ENCODE data around the gene TRIP13. TPM values are rescaled to one million over a fixed set of nuclear protein-coding genes. Genes with fewer than 3 reads are reported as not detected.

The TRIP13 gene
- total and polyA plus RNA-seq, 2 experiments from 2014 or later = 42.5 to 44.8 TPM

- TF ChIP-seq, protein P1, sequence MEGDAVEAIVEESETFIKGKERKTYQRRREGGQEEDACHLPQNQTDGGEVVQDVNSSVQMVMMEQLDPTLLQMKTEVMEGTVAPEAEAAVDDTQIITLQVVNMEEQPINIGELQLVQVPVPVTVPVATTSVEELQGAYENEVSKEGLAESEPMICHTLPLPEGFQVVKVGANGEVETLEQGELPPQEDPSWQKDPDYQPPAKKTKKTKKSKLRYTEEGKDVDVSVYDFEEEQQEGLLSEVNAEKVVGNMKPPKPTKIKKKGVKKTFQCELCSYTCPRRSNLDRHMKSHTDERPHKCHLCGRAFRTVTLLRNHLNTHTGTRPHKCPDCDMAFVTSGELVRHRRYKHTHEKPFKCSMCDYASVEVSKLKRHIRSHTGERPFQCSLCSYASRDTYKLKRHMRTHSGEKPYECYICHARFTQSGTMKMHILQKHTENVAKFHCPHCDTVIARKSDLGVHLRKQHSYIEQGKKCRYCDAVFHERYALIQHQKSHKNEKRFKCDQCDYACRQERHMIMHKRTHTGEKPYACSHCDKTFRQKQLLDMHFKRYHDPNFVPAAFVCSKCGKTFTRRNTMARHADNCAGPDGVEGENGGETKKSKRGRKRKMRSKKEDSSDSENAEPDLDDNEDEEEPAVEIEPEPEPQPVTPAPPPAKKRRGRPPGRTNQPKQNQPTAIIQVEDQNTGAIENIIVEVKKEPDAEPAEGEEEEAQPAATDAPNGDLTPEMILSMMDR (conservative IDR thresholded peaks at IDR 0.05; ENCODE audit: low read depth in 2 of 2) = no peak
These were observed 36.9 kb downstream of the TRIP13 start (continued) for GRCh38 chr5:929596-929995.

DNA sequence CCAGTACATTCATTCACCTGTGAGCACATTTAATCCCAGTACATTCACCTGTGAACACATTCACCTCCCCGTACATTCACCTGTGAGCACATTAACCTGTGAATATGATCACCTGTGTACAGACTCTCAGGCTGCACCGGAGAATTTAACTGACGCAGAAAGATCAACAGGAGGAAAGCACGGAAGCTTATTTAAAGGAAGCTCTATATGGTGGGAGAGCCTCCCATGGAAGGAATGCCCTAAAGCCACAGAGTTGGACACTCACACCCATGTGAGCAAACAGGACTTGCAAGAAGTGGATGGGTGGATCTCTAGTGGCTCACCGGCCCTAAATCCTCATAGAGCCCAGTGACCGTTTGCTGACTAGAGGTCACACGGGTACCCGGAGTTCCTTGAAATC lies 38.2 kb downstream of the TRIP13 start:
- Mint-ChIP-seq H3K27ac (no peak overlapping the region), H3K4me3 (no peak overlapping the region), H3K36me3 (ENCODE audit: low read depth) (no peaks in the 10 kb centered on the region), H3K9me3 (peaks cover 4% of the 10 kb centered on the region), H3K4me1 (no peaks in the 10 kb centered on the region; the same call in 2 of the 3 replicates), H3K27me3 (ENCODE audit: insufficient read depth, low read depth, poor library complexity) (peaks cover 13% of the 10 kb centered on the region)
- DNase-seq (ENCODE audit: low spot score) = no peak
- Histone ChIP-seq H3K9me2 (ENCODE audit: insufficient read depth) (no peaks in the 10 kb centered on the region), H3K79me2 (replicated peaks; ENCODE audit: insufficient read depth) (no peaks in the 10 kb centered on the region), H3K36me3 (ENCODE audit: insufficient read depth) (no peaks in the 10 kb centered on the region), H3K4me1 (ENCODE audit: insufficient read depth) (no peaks in the 10 kb centered on the region), H3K4me2 (no peak overlapping the region), H3K27me3 (ENCODE audit: insufficient read depth) (peaks cover 17% of the 10 kb centered on the region), H3F3A (replicated peaks; ENCODE audit: low read depth) (no peaks in the 10 kb centered on the region), H3K27ac (ENCODE audit: low read depth) (no peak overlapping the region), H4K20me1 (replicated peaks; ENCODE audit: insufficient read depth) (no peaks in the 10 kb centered on the region), H3K4me3 (no peak overlapping the region), H2AFZ (no peak overlapping the region)
- ATAC-seq = no peak
- TF ChIP-seq ETS1 (IDR thresholded peaks at IDR 0.05) (no peak), JUNB (IDR thresholded peaks at IDR 0.05; ENCODE audit: unreplicated experiment) (no peak), POLR2AphosphoS5 (IDR thresholded peaks at IDR 0.05; ENCODE audit: low read depth) (no peak), NANOG (IDR thresholded peaks at IDR 0.05; ENCODE audit: borderline replicate concordance) (no peak), EZH2 (IDR thresholded peaks at IDR 0.05; ENCODE audit: low read depth, unreplicated experiment) (no peak), ZNF462 (CRISPR knock-in tag; IDR thresholded peaks at IDR 0.05) (no peak), ZNF331 (CRISPR knock-in tag; IDR thresholded peaks at IDR 0.05; ENCODE audit: low read depth) (no peak), ZNF114 (CRISPR knock-in tag; IDR thresholded peaks at IDR 0.05) (no peak), CREB1 (CRISPR knock-in tag; IDR thresholded peaks at IDR 0.05; ENCODE audit: low read depth) (no peak), EZH2phosphoT487 (IDR thresholded peaks at IDR 0.05; ENCODE audit: unreplicated experiment) (no peak), STAT1 (IDR thresholded peaks at IDR 0.05; ENCODE audit: unreplicated experiment) (no peak)
- TF ChIP-seq, protein P1 (conservative IDR thresholded peaks at IDR 0.05; ENCODE audit: low read depth in 2 of 2) = no peak
